Astrocyte (in vitro differentiated cells and primary cell): Measurements from ENCODE around the gene LRRC4. TPM values are rescaled to one million over a fixed set of nuclear protein-coding genes. Genes with fewer than 3 reads are reported as not detected.

Experiments used
- DNase-seq: peaks from one replicate; pipeline ENCODE4 v3.0.0-alpha.2; 2010; ENCODE audit warnings: low read depth
- FAIRE-seq: peaks from 2 replicates; lab custom pipeline; 2011; peaks lifted over from hg19 to GRCh38; lab: Jason Lieb, UNC
- H2AFZ ChIP-seq: 2 replicates; pipeline ENCODE4 v1.6.0; 2012; ENCODE audit warnings: low read depth, low read length, inconsistent platforms
- H3K27ac ChIP-seq: 2 replicates; pipeline ENCODE4 v1.5.1; 2011; ENCODE audit warnings: low read depth, low read length, inconsistent platforms
- H3K27me3 ChIP-seq: 2 replicates; pipeline ENCODE4 v1.6.0; 2011; ENCODE audit warnings: low read length, inconsistent platforms; ENCODE audit not compliant: insufficient read depth
- H3K36me3 ChIP-seq: 2 replicates; pipeline ENCODE4 v1.5.1; 2011; ENCODE audit warnings: low read length, inconsistent platforms; ENCODE audit not compliant: insufficient read depth
- H3K4me1 ChIP-seq: 2 replicates; pipeline ENCODE4 v1.5.1; 2011; ENCODE audit warnings: low read length, inconsistent platforms; ENCODE audit not compliant: insufficient read depth
- H3K4me2 ChIP-seq: 2 replicates; pipeline ENCODE4 v1.6.0; 2012; ENCODE audit warnings: low read length, inconsistent platforms
- H3K4me3 ChIP-seq: 2 replicates; pipeline ENCODE4 v1.5.1; 2011; ENCODE audit warnings: low read depth, mild to moderate bottlenecking, low read length, inconsistent platforms; ENCODE audit not compliant: insufficient read depth
- H3K79me2 ChIP-seq: 2 replicates; pipeline ENCODE4 v1.6.0; 2012; ENCODE audit warnings: mild to moderate bottlenecking, low read length, inconsistent platforms; ENCODE audit not compliant: insufficient read depth
- H3K9ac ChIP-seq: 2 replicates; pipeline ENCODE4 v1.6.0; 2012; ENCODE audit warnings: mild to moderate bottlenecking, low read length, inconsistent platforms
- H3K9me3 ChIP-seq: 2 replicates; pipeline ENCODE4 v1.5.1; 2012; ENCODE audit warnings: low read depth, mild to moderate bottlenecking, low read length, inconsistent platforms; ENCODE audit not compliant: insufficient read depth
- H4K20me1 ChIP-seq: 2 replicates; pipeline ENCODE4 v1.6.0; 2012; ENCODE audit warnings: low read length, inconsistent platforms; ENCODE audit not compliant: insufficient read depth
- H3K27ac Mint-ChIP-seq: one replicate; pipeline ENCODE4 v1.8.0; 2021; ENCODE audit warnings: mild to moderate bottlenecking, mixed read lengths; ENCODE audit not compliant: unreplicated experiment
- H3K27me3 Mint-ChIP-seq: one replicate; pipeline ENCODE4 v1.8.0; 2021; ENCODE audit warnings: low read depth, mixed read lengths; ENCODE audit not compliant: unreplicated experiment
- H3K36me3 Mint-ChIP-seq: one replicate; pipeline ENCODE4 v1.8.0; 2021; ENCODE audit warnings: low read depth, mixed read lengths; ENCODE audit not compliant: unreplicated experiment
- H3K4me1 Mint-ChIP-seq: one replicate; pipeline ENCODE4 v1.8.0; 2021; ENCODE audit warnings: low read depth, mixed read lengths; ENCODE audit not compliant: unreplicated experiment
- H3K4me3 Mint-ChIP-seq: one replicate; pipeline ENCODE4 v1.8.0; 2021; ENCODE audit warnings: mild to moderate bottlenecking, moderate library complexity, mixed read lengths; ENCODE audit not compliant: unreplicated experiment
- H3K9me3 Mint-ChIP-seq: one replicate; pipeline ENCODE4 v1.8.0; 2021; ENCODE audit warnings: mild to moderate bottlenecking, mixed read lengths; ENCODE audit not compliant: unreplicated experiment
- EZH2 ChIP-seq: IDR thresholded peaks from 2 replicates; pipeline ENCODE4 v1.6.1; 2012; ENCODE audit warnings: mild to moderate bottlenecking, low read length, inconsistent platforms; ENCODE audit not compliant: insufficient read depth
- total RNA-seq: library from RNA; stranded (reverse); gene quantifications from 2 replicates; pipeline ENCODE4 v1.2.1, GENCODE V29; 2021
- TF ChIP-seq, protein P1 (sequence below): IDR thresholded peaks from 2 replicates; pipeline ENCODE4 v1.5.1; 2011; ENCODE audit warnings: low read depth, mild to moderate bottlenecking, inconsistent platforms, low read length, moderate library complexity; ENCODE audit not compliant: insufficient read depth

The LRRC4 gene
- total RNA-seq, 1 donor from 2014 or later = 4.4 TPM

DNA sequence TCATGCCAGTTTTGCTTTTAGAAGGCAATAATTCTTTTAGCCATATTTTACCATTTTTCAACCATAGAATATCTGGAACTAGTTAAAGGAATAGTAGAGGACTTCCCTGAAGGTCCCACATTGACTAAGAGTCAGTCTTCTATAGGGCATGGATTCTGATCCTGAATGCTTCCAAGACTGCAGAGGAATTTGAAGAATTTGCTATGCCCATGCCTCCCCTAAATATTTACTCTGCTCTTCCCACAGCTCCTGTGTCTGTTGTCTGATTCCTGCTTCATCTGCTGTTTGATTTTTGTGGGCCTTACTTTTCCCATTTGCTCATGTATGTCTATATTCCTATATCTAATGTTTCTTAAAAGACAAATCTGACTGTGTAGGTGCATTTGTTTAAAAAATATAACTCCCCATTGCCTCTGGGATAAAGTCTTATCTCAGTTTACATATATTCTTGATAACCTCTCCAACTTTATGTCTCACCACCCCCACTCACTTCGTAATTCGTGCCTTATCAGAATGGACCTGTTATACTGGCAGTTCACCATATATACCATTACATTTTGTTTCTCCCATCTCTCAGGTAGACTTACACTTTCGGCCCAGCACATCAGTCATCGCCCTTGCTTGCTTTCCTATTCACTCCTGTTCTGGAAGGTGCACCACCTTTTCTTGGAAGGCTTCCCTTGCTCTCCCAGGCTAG, 33.9 kb downstream of the LRRC4 start:
- H3K36me3 Mint-ChIP-seq = peaks cover 20% of the 10 kb centered on the region
- no peaks in the 10 kb centered on the region for H3K27me3 ChIP-seq
- H3K27me3 Mint-ChIP-seq = no peaks in the 10 kb centered on the region
- H3K4me3 ChIP-seq = no peak overlapping the region
- H3K27ac Mint-ChIP-seq = peak overlapping the region; percentile 56
- no peak overlapping the region for H3K4me2 ChIP-seq
- H3K4me3 Mint-ChIP-seq = no peak overlapping the region
- FAIRE-seq = no peak
- H3K36me3 ChIP-seq = peaks cover 5% of the 10 kb centered on the region
- no peak overlapping the region for H3K9ac ChIP-seq
- no peaks in the 10 kb centered on the region for H3K9me3 Mint-ChIP-seq
- peaks cover 71% of the 10 kb centered on the region for H4K20me1 ChIP-seq
- peaks cover 27% of the 10 kb centered on the region for H3K4me1 Mint-ChIP-seq
- no peaks in the 10 kb centered on the region for H3K79me2 ChIP-seq
- no peaks in the 10 kb centered on the region for H3K9me3 ChIP-seq
- H2AFZ ChIP-seq = no peak overlapping the region
- TF ChIP-seq, protein P1, sequence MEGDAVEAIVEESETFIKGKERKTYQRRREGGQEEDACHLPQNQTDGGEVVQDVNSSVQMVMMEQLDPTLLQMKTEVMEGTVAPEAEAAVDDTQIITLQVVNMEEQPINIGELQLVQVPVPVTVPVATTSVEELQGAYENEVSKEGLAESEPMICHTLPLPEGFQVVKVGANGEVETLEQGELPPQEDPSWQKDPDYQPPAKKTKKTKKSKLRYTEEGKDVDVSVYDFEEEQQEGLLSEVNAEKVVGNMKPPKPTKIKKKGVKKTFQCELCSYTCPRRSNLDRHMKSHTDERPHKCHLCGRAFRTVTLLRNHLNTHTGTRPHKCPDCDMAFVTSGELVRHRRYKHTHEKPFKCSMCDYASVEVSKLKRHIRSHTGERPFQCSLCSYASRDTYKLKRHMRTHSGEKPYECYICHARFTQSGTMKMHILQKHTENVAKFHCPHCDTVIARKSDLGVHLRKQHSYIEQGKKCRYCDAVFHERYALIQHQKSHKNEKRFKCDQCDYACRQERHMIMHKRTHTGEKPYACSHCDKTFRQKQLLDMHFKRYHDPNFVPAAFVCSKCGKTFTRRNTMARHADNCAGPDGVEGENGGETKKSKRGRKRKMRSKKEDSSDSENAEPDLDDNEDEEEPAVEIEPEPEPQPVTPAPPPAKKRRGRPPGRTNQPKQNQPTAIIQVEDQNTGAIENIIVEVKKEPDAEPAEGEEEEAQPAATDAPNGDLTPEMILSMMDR = no peak
- no peak for TF ChIP-seq EZH2
- no peak overlapping the region for H3K27ac ChIP-seq
- DNase-seq = no peak
- H3K4me1 ChIP-seq = no peaks in the 10 kb centered on the region

DNA sequence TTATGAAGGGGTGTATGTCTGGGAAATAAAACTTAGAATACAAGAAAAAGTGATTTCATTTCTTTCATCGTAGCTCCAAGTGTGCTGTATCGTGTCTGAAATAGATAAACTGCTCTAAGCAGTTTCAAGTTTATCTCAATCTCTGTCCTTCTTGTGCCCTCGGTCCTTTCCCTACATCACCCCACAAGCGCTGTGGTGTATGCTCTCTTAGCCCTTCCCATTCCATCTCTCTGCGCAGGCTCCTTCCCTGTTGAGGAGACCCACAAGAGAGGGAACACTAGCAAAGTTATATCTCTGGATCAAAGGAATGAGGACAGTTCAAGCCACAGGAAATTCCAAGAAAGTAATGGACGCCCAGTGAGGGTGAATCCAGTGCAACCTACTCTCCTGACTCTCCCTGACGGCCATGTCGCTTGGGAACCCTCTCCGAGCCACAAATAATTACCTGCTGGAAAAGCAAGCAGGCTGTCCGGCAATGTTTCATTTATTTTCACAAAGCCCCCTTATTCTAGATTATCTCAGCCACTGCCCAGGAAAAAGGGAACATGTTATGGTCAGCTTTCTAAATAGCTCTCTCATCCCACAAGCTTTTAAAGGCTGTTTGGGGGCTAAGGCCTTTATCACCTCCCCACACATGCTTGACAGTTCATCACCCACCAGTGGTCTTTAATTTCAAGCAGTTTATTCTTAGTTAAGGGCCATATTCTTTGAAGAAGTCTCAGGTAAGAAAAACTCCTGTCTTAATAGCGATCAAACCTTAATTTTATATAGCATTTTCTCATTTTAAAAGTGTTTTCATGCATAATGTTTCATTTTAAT, 34.8 kb downstream of the LRRC4 start:
- Histone ChIP-seq H4K20me1 (peaks cover 71% of the 10 kb centered on the region), H3K27ac (no peak overlapping the region), H3K4me2 (no peak overlapping the region), H3K4me1 (no peaks in the 10 kb centered on the region), H3K36me3 (peaks cover 9% of the 10 kb centered on the region), H3K27me3 (no peaks in the 10 kb centered on the region), H2AFZ (no peak overlapping the region), H3K9me3 (no peaks in the 10 kb centered on the region), H3K9ac (no peak overlapping the region), H3K79me2 (no peaks in the 10 kb centered on the region), H3K4me3 (no peak overlapping the region)
- FAIRE-seq (no peak), DNase-seq (no peak)
- Mint-ChIP-seq H3K27me3 (no peaks in the 10 kb centered on the region), H3K9me3 (no peaks in the 10 kb centered on the region), H3K36me3 (peaks cover 29% of the 10 kb centered on the region), H3K4me3 (no peak overlapping the region), H3K4me1 (peaks cover 27% of the 10 kb centered on the region), H3K27ac (no peak overlapping the region)
- TF ChIP-seq, protein P1 = no peak
- no peak for TF ChIP-seq EZH2

DNA sequence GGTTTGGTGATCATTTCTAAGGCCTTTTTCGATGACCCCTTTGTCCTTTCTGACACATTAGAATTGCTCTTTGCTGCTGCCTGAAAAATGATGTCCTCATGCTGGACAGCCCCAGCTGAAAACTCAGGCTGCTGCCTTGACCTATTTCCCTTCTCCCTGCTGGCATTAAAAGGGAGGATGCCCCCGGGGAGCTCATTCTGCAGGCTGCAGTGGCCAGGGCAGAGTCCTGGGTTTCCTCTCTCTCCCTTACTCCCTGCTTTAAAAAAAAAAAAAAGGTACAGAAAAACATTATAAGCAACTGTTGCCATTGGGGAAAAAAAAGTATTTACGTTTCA, 35.4 kb downstream of the LRRC4 start:
- H3K9me3 Mint-ChIP-seq = no peaks in the 10 kb centered on the region
- peaks cover 27% of the 10 kb centered on the region for H3K4me1 Mint-ChIP-seq
- peaks cover 28% of the 10 kb centered on the region for H3K36me3 Mint-ChIP-seq
- Histone ChIP-seq H3K4me2 (no peak overlapping the region), H3K36me3 (peaks cover 15% of the 10 kb centered on the region), H3K79me2 (no peaks in the 10 kb centered on the region), H2AFZ (no peak overlapping the region), H3K9me3 (no peaks in the 10 kb centered on the region), H3K4me3 (no peak overlapping the region), H3K9ac (no peak overlapping the region), H3K27me3 (no peaks in the 10 kb centered on the region), H3K27ac (no peak overlapping the region), H4K20me1 (peaks cover 76% of the 10 kb centered on the region), H3K4me1 (no peaks in the 10 kb centered on the region)
- TF ChIP-seq EZH2 = no peak
- TF ChIP-seq, protein P1 = no peak
- H3K4me3 Mint-ChIP-seq = no peak overlapping the region
- FAIRE-seq (no peak), DNase-seq (no peak)
- no peaks in the 10 kb centered on the region for H3K27me3 Mint-ChIP-seq
- no peak overlapping the region for H3K27ac Mint-ChIP-seq
